A549 (cell line): ENCODE results near the gene DLGAP1. TPM values are rescaled to one million over a fixed set of nuclear protein-coding genes. Genes with fewer than 3 reads are reported as not detected.

Experiments used
- ATAC-seq, 2 experiments: fragments of 200-7000 bp in 1 of 2; fragments of >200 bp in 1 of 2; cut with Nextera tagmentation in 1 of 2; cut with Tn5 transposase in 1 of 2; 3 replicates each; pipeline versions ENCODE4 v1.8.0 to v1.9.1; 2018 to 2020; ENCODE audit warnings: mild to moderate bottlenecking in 1 of 2, moderate library complexity in 1 of 2
- CTCF ChIA-PET: fragments of 300-600 bp; sonication (Branson Sonifier 250); formaldehyde crosslinking; extraction: SDS; loops from one replicate; lab custom pipeline; 2021; ENCODE audit warnings: antibody characterized with exemption, inconsistent platforms; lab: Yijun Ruan, JAX
- POLR2A ChIA-PET: fragments of 350-600 bp; formaldehyde crosslinking; extraction: SDS; loops from one replicate; lab custom pipeline; 2021; ENCODE audit warnings: antibody characterized with exemption, inconsistent platforms; lab: Yijun Ruan, JAX
- DNase-seq, 2 experiments: peaks; one replicate each; pipeline versions ENCODE4 v3.0.0 to v3.0.0-alpha.2; 2011 to 2016; ENCODE audit warnings: low read depth in 1 of 2, low spot score in 1 of 2
- FAIRE-seq: peaks from 2 replicates; lab custom pipeline; 2011; peaks lifted over from hg19 to GRCh38; lab: Jason Lieb, UNC
- H3K27ac ChIP-seq, 2 experiments: fragments of >200 bp; sonication (Bioruptor Twin); formaldehyde crosslinking; 3 replicates each; pipeline ENCODE4 v1.5.1; 2016 to 2017
- H3K4me1 ChIP-seq: fragments of >200 bp; sonication (Bioruptor Twin); formaldehyde crosslinking; 3 replicates; pipeline ENCODE4 v1.6.1; 2016
- H3K4me2 ChIP-seq: fragments of >200 bp; sonication (Bioruptor Twin); formaldehyde crosslinking; 3 replicates; pipeline ENCODE4 v1.6.1; 2016
- H3K4me3 ChIP-seq: fragments of >200 bp; sonication (Bioruptor Twin); formaldehyde crosslinking; 3 replicates; pipeline ENCODE4 v1.5.1; 2016
- H3K9me3 ChIP-seq: fragments of >200 bp; sonication (Bioruptor Twin); formaldehyde crosslinking; 3 replicates; pipeline ENCODE4 v1.6.1; 2016
- ATOH8 ChIP-seq: fragments of 250-450 bp; sonication (Bioruptor Pico); IDR thresholded peaks from 2 replicates; pipeline ENCODE4 v1.5.0; 2020; ENCODE audit warnings: low read depth, mild to moderate bottlenecking, moderate library complexity
- CBX2 ChIP-seq: fragments of 200-600 bp; sonication (generic); IDR thresholded peaks from 2 replicates; pipeline ENCODE4 v1.6.1; 2016; ENCODE audit warnings: low read depth, mild to moderate bottlenecking, borderline replicate concordance
- CHD2 ChIP-seq: fragments of 150-350 bp; IDR thresholded peaks from 2 replicates; pipeline ENCODE4 v1.6.1; 2014; ENCODE audit warnings: low read length; ENCODE audit not compliant: partially characterized antibody
- EHF ChIP-seq: fragments of 250-450 bp; sonication (Bioruptor Pico); IDR thresholded peaks from 2 replicates; pipeline ENCODE4 v1.5.0; 2020; ENCODE audit warnings: mild to moderate bottlenecking
- EHMT2 ChIP-seq: fragments of 200-600 bp; sonication (generic); IDR thresholded peaks from 2 replicates; pipeline ENCODE4 v1.6.1; 2016; ENCODE audit warnings: antibody characterized with exemption, low read depth, mild to moderate bottlenecking, moderate library complexity
- FOSB ChIP-seq: fragments of 250-450 bp; sonication (Bioruptor Pico); IDR thresholded peaks from 2 replicates; pipeline ENCODE4 v1.5.0; 2020; ENCODE audit warnings: mild to moderate bottlenecking, moderate library complexity
- HES2 ChIP-seq: fragments of >200 bp; sonication (Bioruptor Twin); formaldehyde crosslinking; IDR thresholded peaks from 2 replicates; pipeline ENCODE4 v1.6.1; 2016
- HOXA7 ChIP-seq: fragments of 250-450 bp; sonication (Bioruptor Pico); IDR thresholded peaks from 2 replicates; pipeline ENCODE4 v1.5.0; 2020; ENCODE audit warnings: mild to moderate bottlenecking, moderate library complexity
- JUN ChIP-seq, 2 experiments: fragments of >200 bp; sonication (Bioruptor Twin); formaldehyde crosslinking; IDR thresholded peaks; 2 replicates in 1 of 2; 3 replicates in 1 of 2; pipeline ENCODE4 v1.6.1; 2016 to 2017
- JUNB ChIP-seq: fragments of >200 bp; sonication (Bioruptor Twin); formaldehyde crosslinking; IDR thresholded peaks from 2 replicates; pipeline ENCODE4 v1.6.1; 2016
- KDM1A ChIP-seq: fragments of 200-600 bp; sonication (generic); IDR thresholded peaks from 2 replicates; pipeline ENCODE4 v1.6.1; 2016; ENCODE audit warnings: low read depth, mild to moderate bottlenecking
- MAX ChIP-seq: IDR thresholded peaks from 2 replicates; pipeline ENCODE4 v1.6.1; 2012
- MAZ ChIP-seq: fragments of 150-350 bp; IDR thresholded peaks from 2 replicates; pipeline ENCODE4 v1.6.1; 2014; ENCODE audit warnings: antibody characterized with exemption, low read depth, low read length, borderline replicate concordance
- NFE2L2 ChIP-seq: fragments of 150-350 bp; conservative IDR thresholded peaks from 2 replicates; pipeline ENCODE4 v1.6.1; 2014; ENCODE audit warnings: low read length
- PHF8 ChIP-seq: fragments of 200-600 bp; sonication (generic); IDR thresholded peaks from 2 replicates; pipeline ENCODE4 v1.6.1; 2016; ENCODE audit warnings: low read depth, mild to moderate bottlenecking, antibody characterized with exemption, moderate library complexity, borderline replicate concordance
- POLR2A ChIP-seq: IDR thresholded peaks from 2 replicates; pipeline ENCODE4 v1.6.1; 2012; ENCODE audit warnings: mild to moderate bottlenecking, low read length
- POLR2AphosphoS2 ChIP-seq: conservative IDR thresholded peaks from 2 replicates; pipeline ENCODE4 v1.6.1; 2012; ENCODE audit warnings: low read length, improper control_type of control experiment, inconsistent platforms
- SMC3 ChIP-seq: fragments of >200 bp; sonication (Bioruptor Twin); formaldehyde crosslinking; IDR thresholded peaks from 3 replicates; pipeline ENCODE4 v1.6.1; 2018; ENCODE audit warnings: inconsistent platforms
- TP53 ChIP-seq: fragments of 250-450 bp; sonication (Bioruptor Pico); IDR thresholded peaks from 2 replicates; pipeline ENCODE4 v1.5.0; 2021; ENCODE audit warnings: mild to moderate bottlenecking, moderate library complexity
- ZNF302 ChIP-seq: fragments of 250-450 bp; sonication (Bioruptor Pico); IDR thresholded peaks from 2 replicates; pipeline ENCODE4 v1.9.0; 2021; ENCODE audit warnings: inconsistent platforms, mild to moderate bottlenecking, moderate library complexity
- ZSCAN20 ChIP-seq: fragments of 250-450 bp; sonication (Bioruptor Pico); IDR thresholded peaks from 2 replicates; pipeline ENCODE4 v1.8.0; 2022; ENCODE audit warnings: mild to moderate bottlenecking, moderate library complexity
- WGBS: methylation state at CpG from one replicate; pipeline ENCODE4 v1.1.6; 2017; ENCODE audit errors: missing lambda C conversion rate; 5-methylcytosine and 5-hydroxymethylcytosine counted together
- polyA plus RNA-seq, 4 experiments: library from polyadenylated mRNA; depleted of rRNA in 3 of 4; stranded (reverse); fragments of >200 nt; fragmentation: RNase III in 1 of 4; extraction: RNeasy Plus Mini Kit Qiagen cat#74134 plus additional on column Dnase treatment in 1 of 4; gene quantifications; 2 replicates in 3 of 4; 3 replicates in 1 of 4; pipeline ENCODE4 v1.2.3, GENCODE V29; 2011 to 2017
- TF ChIP-seq, protein P1 (sequence below): IDR thresholded peaks from 2 replicates; pipeline ENCODE4 v1.6.1; 2012
- TF ChIP-seq, protein P2 (sequence below): IDR thresholded peaks from 2 replicates; pipeline ENCODE4 v1.6.1; 2012; ENCODE audit warnings: low read depth, borderline replicate concordance
- TF ChIP-seq, protein P3 (sequence below): fragments of 250-450 bp; sonication (Bioruptor Pico); IDR thresholded peaks from 2 replicates; pipeline ENCODE4 v1.5.0; 2021; ENCODE audit warnings: mild to moderate bottlenecking, moderate library complexity, borderline replicate concordance

The DLGAP1 gene
- polyA plus RNA-seq, 2 of the 4 experiments (the other 2 are of a cell fraction) = 0.04 to 0.12 TPM

- no peak overlapping the region for H3K27ac ChIP-seq
- no peaks in the 10 kb centered on the region for H3K9me3 ChIP-seq
- CTCF ChIA-PET = no interaction called here
- no peak overlapping the region for H3K4me2 ChIP-seq
- FAIRE-seq = no peak
- POLR2A ChIA-PET = no interaction called here
- TF ChIP-seq KDM1A = no peak
- TF ChIP-seq POLR2AphosphoS2 = no peak
- TF ChIP-seq JUN (IDR thresholded peaks at IDR 0.05) = no peak
- TF ChIP-seq CHD2 = no peak
- TF ChIP-seq, protein P1, sequence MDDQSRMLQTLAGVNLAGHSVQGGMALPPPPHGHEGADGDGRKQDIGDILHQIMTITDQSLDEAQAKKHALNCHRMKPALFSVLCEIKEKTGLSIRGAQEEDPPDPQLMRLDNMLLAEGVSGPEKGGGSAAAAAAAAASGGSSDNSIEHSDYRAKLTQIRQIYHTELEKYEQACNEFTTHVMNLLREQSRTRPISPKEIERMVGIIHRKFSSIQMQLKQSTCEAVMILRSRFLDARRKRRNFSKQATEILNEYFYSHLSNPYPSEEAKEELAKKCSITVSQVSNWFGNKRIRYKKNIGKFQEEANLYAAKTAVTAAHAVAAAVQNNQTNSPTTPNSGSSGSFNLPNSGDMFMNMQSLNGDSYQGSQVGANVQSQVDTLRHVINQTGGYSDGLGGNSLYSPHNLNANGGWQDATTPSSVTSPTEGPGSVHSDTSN = no peak
- no peak for TF ChIP-seq POLR2A
- no peak for TF ChIP-seq FOSB (CRISPR knock-in tag)
- no peak for TF ChIP-seq ZNF302 (CRISPR knock-in tag)
- TF ChIP-seq TP53 (CRISPR knock-in tag) = no peak
- no peak for TF ChIP-seq MAZ
- TF ChIP-seq HOXA7 (CRISPR knock-in tag) = no peak
- TF ChIP-seq PHF8 = no peak
- no peak for TF ChIP-seq HES2
- TF ChIP-seq MAX = no peak
- no peak for TF ChIP-seq JUNB
- no peak for TF ChIP-seq ATOH8 (CRISPR knock-in tag)
- no peaks in the 10 kb centered on the region for H3K4me1 ChIP-seq
- DNase-seq = no peak
- no peak for ATAC-seq
- 2% methylated on average over 3 of the region's 3 CpGs for WGBS
- no peak overlapping the region for H3K4me3 ChIP-seq
Measured at GRCh38 chr18:4285525-4285924, 169.6 kb downstream of the DLGAP1 start.

DNA sequence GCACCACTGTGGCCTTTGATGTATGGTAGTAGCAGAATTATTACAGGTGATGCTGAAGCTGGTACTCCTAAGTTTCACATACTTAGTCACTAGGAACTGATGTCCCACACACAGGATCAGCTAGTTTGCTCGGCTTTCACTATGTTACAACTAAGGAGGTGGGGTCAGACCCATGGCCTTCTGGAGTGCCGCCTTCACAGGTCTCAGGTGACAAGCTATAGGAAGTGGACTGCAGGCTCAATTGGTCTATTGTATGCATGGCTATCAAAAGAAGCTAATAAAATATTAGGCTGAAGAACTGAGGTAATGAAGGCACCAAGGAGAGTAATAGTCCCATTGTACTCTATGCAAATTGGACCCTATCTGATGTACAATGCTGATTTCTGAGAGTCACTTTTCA lies 170.6 kb downstream of the DLGAP1 start:
- Histone ChIP-seq H3K4me1 (no peaks in the 10 kb centered on the region), H3K9me3 (no peaks in the 10 kb centered on the region), H3K4me2 (no peak overlapping the region), H3K4me3 (no peak overlapping the region), H3K27ac (no peak overlapping the region)
- no peak for DNase-seq
- POLR2A ChIA-PET = no interaction called here
- CTCF ChIA-PET = no interaction called here
- WGBS = 28% methylated on average over 2 of the region's 2 CpGs
- TF ChIP-seq HES2 (no peak), ZSCAN20 (CRISPR knock-in tag) (no peak), POLR2A (no peak), NFE2L2 (no peak), EHMT2 (no peak), JUN (IDR thresholded peaks at IDR 0.05) (no peak), SMC3 (no peak), CBX2 (no peak), ZNF302 (CRISPR knock-in tag) (no peak), EHF (CRISPR knock-in tag) (no peak)
- TF ChIP-seq, protein P2, sequence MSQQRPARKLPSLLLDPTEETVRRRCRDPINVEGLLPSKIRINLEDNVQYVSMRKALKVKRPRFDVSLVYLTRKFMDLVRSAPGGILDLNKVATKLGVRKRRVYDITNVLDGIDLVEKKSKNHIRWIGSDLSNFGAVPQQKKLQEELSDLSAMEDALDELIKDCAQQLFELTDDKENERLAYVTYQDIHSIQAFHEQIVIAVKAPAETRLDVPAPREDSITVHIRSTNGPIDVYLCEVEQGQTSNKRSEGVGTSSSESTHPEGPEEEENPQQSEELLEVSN = no peak
- TF ChIP-seq, protein P3, sequence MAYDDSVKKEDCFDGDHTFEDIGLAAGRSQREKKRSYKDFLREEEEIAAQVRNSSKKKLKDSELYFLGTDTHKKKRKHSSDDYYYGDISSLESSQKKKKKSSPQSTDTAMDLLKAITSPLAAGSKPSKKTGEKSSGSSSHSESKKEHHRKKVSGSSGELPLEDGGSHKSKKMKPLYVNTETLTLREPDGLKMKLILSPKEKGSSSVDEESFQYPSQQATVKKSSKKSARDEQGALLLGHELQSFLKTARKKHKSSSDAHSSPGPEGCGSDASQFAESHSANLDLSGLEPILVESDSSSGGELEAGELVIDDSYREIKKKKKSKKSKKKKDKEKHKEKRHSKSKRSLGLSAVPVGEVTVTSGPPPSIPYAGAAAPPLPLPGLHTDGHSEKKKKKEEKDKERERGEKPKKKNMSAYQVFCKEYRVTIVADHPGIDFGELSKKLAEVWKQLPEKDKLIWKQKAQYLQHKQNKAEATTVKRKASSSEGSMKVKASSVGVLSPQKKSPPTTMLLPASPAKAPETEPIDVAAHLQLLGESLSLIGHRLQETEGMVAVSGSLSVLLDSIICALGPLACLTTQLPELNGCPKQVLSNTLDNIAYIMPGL = no peak
- TF ChIP-seq, protein P1 = no peak
- TF ChIP-seq, all 56 proteins: peak for 0
- ATAC-seq (no peak), FAIRE-seq (no peak)
